GM10847 (cell line): ENCODE results near the gene GYS1.

ENCODE experiments used
- POLR2A ChIP-seq: IDR thresholded peaks from 2 replicates; pipeline ENCODE4 v1.6.1; 2011; ENCODE audit not compliant: insufficient read length; ENCODE audit errors: extremely low read depth

Gene GYS1

GRCh38 chr19:48958006-48958405 lies 35.1 kb downstream of the GYS1 start:
- no peak for TF ChIP-seq POLR2A

GRCh38 chr19:48955308-48955958 lies 37.7 kb downstream of the GYS1 start:
- peak; percentile 2 for TF ChIP-seq POLR2A

DNA sequence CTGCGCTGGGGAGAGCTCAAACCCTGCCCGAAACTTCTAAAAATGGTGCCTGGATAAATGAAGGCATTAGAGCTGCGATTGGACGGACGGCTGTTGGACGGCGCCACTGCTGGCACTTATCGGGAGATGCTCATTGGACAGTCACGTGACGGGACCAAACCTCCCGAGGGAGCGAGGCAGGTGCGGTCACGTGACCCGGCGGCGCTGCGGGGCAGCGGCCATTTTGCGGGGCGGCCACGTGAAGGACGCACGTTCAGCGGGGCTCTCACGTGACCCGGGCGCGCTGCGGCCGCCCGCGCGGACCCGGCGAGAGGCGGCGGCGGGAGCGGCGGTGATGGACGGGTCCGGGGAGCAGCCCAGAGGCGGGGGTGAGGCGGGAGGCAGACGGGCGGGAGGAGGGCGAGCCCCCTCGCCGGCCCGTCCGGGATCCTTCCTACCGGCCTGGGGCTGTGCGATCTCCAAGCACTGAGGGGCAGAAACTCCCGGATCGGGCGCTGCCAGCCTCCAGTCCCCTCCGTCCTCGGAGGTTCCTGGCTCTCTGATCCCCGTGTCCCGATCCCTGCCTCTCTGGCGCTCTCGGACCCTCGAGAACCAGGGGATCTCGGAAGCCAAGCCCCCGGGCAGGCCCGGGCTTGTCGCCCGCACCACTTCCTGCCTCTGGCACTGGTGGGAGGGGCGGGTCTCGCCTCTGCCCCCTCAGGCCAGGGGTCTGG lies 38.4 kb downstream of the GYS1 start, which contains the start of gene BAX:
Gene BAX (plus strand): TSS at position 281 of the 713 bp plus-strand sequence. CDS start 54 bp downstream, at position 335.
- peak; percentile 79 for TF ChIP-seq POLR2A

DNA sequence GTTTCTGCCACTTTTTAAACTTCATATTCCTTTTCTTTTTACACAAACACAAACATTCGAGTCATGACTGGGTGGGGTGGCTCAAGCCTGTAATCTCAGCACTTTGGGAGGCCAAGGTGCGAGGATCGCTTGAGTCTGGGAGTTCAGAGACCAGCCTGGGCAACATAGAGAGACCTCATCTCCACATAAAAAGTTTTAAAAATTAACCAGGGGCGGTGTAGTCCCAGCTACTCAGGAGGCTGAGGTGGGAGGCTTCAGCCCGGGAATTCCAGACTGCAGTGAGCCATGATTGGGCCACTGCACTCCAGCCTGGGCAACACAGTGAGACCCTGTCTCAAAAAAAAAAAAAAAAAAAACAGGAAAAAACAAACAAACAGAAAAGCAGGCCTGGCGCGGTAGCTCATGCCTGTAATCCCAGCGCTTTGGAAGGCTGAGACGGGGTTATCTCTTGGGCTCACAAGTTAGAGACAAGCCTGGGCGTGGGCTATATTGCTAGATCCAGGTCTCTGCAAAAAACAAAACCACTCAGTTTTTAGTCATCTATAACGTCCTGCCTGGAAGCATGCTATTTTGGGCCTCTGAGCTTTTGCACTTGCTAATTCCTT lies 39.0 kb downstream of the GYS1 start:
- TF ChIP-seq POLR2A, result no peak

- no peak for TF ChIP-seq POLR2A
Observed at GRCh38 chr19:48953141-48953540, 40.0 kb downstream of the GYS1 start.

- no peak for TF ChIP-seq POLR2A
Observed at GRCh38 chr19:48950830-48951519, 42.1 kb downstream of the GYS1 start.

GRCh38 chr19:48950159-48950558 lies 43.0 kb downstream of the GYS1 start:
- TF ChIP-seq POLR2A, result no peak

GRCh38 chr19:48947258-48947542 lies 45.9 kb downstream of the GYS1 start:
- no peak for TF ChIP-seq POLR2A

GRCh38 chr19:48946463-48947257 lies 46.4 kb downstream of the GYS1 start:
- no peak for TF ChIP-seq POLR2A

- no peak for TF ChIP-seq POLR2A
Observed at GRCh38 chr19:48945817-48946216, 47.3 kb downstream of the GYS1 start.

DNA sequence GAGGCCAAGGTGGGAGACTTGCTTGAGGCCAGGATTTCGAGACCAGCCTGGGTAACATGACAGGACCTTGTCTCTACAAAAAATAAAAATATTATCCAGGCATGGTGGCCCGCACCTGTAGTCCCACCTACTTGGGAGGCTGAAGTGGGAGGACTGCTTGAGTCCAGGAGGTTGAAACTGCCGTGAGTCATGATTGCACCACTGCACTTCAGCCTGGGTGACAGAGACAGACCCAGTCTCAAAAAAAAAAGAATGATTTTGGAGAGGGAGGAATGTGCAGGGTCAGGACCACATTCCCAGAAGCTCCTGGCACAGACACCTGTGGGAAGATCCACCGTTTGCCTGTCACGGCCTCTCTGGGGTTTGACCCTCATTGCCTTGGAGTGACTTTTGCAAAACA lies 47.7 kb downstream of the GYS1 start:
- no peak for TF ChIP-seq POLR2A

DNA sequence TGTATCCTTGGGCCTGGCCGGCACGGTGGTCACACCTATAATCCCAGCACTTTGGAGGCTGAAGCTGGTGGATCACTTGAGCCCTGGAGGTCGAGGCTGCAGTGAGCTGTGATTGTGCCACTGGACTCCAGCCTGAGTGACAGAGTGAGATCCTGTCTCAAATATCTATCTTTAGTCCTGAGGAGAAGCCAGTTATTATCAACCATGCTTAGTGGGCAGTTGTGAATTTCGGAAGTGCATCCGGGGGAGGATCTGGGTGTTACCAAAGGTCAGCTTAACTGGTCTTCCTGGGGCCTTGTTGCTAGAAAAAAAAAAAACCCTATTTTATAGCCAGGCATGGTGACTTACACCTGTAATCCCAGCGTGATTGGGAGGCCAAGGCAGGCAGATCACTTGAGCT lies 50.0 kb downstream of the GYS1 start:
- no peak for TF ChIP-seq POLR2A

DNA sequence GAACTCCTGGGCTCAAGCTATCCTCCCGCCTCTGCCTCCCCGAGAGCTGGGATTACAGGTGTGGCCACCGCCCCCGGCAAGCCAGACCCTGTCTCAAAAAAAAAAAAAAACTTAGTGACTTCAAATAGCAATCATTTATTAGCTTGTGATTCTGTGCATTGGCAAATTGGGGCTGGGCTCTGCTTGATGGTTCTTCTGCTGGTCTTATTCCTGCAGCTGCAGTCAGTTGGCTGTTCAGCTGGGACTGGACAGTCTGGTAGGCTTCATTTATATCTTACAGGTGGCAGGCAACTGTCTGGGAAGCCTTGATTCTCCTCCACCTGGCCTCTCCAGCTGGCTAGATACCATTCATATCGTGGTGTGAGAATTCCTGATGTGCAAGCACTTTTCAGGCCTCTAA lies 52.2 kb downstream of the GYS1 start:
- TF ChIP-seq POLR2A, result no peak

DNA sequence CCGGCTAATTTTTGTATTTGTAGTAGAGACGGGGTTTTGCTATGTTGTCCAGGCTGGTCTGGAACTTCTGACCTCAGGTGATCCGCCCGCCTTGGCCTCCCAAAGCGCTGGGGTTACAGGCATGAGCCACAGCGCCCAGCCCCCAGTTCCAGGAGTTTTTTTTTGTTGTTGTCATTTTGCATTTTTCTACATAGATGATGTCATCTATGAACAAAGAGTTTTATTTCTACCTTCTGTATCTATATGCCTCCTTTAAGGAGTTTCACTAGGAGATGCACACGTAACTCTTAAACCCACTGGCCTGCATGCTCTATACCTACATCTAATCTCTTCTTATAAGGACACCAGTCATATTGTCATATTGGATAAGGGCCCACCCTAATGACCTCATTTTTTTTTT lies 54.9 kb downstream of the GYS1 start:
- TF ChIP-seq POLR2A, result no peak

- TF ChIP-seq POLR2A, result no peak
Observed at GRCh38 chr19:48935864-48936263, 57.2 kb downstream of the GYS1 start.

GRCh38 chr19:48934837-48935236 lies 58.3 kb downstream of the GYS1 start:
- TF ChIP-seq POLR2A, result no peak
